Fibroblast of pulmonary artery (primary cell): Measurements from ENCODE around the gene UNC5B.

Source experiments
- DNase-seq: peaks from one replicate; pipeline ENCODE4 v3.0.0-alpha.2; 2010; ENCODE audit warnings: low read depth
- H3K4me3 ChIP-seq: replicated peaks from 2 replicates; pipeline ENCODE4 v1.5.1; 2011; ENCODE audit warnings: low read depth, mild to moderate bottlenecking, control low read depth, low read length, moderate library complexity
- TF ChIP-seq, protein P1 (sequence below): IDR thresholded peaks from 2 replicates; pipeline ENCODE4 v1.5.1; 2011; ENCODE audit warnings: mild to moderate bottlenecking, control low read depth, low read length, inconsistent platforms; ENCODE audit errors: missing control alignments

Gene UNC5B

GRCh38 chr10:71303569-71303907 is 91.2 kb downstream of the UNC5B start:
- DNase-seq = no peak
- TF ChIP-seq, protein P1, sequence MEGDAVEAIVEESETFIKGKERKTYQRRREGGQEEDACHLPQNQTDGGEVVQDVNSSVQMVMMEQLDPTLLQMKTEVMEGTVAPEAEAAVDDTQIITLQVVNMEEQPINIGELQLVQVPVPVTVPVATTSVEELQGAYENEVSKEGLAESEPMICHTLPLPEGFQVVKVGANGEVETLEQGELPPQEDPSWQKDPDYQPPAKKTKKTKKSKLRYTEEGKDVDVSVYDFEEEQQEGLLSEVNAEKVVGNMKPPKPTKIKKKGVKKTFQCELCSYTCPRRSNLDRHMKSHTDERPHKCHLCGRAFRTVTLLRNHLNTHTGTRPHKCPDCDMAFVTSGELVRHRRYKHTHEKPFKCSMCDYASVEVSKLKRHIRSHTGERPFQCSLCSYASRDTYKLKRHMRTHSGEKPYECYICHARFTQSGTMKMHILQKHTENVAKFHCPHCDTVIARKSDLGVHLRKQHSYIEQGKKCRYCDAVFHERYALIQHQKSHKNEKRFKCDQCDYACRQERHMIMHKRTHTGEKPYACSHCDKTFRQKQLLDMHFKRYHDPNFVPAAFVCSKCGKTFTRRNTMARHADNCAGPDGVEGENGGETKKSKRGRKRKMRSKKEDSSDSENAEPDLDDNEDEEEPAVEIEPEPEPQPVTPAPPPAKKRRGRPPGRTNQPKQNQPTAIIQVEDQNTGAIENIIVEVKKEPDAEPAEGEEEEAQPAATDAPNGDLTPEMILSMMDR = no peak
- no peak overlapping the region for H3K4me3 ChIP-seq

- no peak for DNase-seq
- TF ChIP-seq, protein P1 = no peak
- no peak overlapping the region for H3K4me3 ChIP-seq
Observed at GRCh38 chr10:71304914-71305313, 92.5 kb downstream of the UNC5B start.

GRCh38 chr10:71306979-71307378 is 94.6 kb downstream of the UNC5B start:
- TF ChIP-seq, protein P1 = no peak
- no peak for DNase-seq
- H3K4me3 ChIP-seq = no peak overlapping the region

DNA sequence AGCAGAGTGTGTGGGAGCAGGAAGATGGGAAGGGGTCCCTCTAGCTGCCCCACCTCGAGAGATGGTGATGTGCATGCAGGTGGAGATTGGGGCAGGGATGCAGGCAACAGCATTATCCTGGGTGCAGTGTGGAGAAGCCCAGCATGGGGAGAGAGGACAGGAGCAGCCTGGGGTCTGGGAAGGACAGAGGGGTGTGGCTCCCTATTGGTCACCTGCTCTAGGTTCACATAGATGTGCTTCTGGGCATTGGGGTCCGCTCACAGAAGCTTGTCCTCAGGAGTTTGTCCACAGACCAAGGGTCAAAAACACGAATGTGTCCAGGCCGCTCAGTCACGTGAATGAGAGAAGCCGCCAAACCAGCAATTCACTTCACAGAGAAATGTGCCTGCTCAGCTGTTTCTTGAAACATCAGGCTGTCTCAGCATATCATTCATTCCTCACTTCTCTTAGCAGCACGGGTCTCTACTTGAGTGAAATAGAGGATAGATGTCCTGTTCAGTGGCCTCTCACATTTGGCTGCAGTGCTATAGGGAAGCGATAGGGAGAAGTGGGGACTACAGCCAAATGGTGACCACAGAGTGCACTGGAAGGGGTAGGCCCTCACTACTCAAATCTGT is 95.2 kb downstream of the UNC5B start:
- DNase-seq = no peak
- no peak overlapping the region for H3K4me3 ChIP-seq
- TF ChIP-seq, protein P1 = no peak

DNA sequence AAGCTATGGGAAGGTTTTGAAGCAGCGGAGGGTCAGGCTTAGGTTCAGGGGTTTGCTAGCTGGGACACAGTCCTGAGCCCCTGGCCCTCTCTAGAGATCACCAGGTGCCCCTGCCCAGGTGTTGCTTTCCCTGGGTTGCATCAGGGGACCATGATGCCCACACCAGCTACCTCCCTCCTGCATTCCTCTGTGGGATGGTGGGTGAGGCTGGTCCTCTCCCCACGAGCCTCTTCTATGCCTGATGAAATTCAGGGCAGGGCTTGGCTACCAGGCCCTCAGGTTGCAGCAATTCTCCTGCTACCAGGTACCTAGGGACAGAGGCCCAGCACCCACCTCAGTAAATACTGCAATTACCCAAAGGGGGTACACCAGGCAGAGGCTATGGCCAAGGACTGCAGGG is 95.9 kb downstream of the UNC5B start:
- no peak overlapping the region for H3K4me3 ChIP-seq
- no peak for DNase-seq
- TF ChIP-seq, protein P1 = no peak

- TF ChIP-seq, protein P1 = no peak
- H3K4me3 ChIP-seq = no peak overlapping the region
- DNase-seq = no peak
Observed at GRCh38 chr10:71308985-71309384, 96.6 kb downstream of the UNC5B start.

DNA sequence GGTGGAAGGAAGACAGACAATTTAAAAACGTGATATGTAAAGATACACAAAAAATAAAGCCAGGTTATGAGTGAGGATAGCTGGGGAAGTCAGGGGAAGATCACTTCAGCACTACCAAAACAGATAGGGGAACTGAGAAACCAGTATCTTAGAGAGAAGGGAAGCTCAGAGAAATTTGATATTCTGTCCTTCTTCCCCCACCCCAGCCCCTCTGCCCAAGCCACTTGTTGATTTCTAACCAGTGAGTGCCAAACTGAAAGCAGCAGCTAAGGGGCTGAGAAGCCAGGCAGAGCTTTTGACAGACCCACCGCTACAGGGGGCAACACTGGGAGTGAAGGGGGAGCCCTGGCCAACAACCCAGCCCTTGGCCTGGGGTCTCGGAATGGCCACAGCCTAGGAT is 97.5 kb downstream of the UNC5B start:
- H3K4me3 ChIP-seq = no peak overlapping the region
- TF ChIP-seq, protein P1 = no peak
- DNase-seq = no peak
